NCI-H1930 (cell line): ENCODE data around the gene FOXC1.

Experiments
- DNase-seq, 2 experiments: peaks; one replicate each; lab custom pipeline; 2025; lab: John Stamatoyannopoulos, UW

Gene FOXC1

DNA sequence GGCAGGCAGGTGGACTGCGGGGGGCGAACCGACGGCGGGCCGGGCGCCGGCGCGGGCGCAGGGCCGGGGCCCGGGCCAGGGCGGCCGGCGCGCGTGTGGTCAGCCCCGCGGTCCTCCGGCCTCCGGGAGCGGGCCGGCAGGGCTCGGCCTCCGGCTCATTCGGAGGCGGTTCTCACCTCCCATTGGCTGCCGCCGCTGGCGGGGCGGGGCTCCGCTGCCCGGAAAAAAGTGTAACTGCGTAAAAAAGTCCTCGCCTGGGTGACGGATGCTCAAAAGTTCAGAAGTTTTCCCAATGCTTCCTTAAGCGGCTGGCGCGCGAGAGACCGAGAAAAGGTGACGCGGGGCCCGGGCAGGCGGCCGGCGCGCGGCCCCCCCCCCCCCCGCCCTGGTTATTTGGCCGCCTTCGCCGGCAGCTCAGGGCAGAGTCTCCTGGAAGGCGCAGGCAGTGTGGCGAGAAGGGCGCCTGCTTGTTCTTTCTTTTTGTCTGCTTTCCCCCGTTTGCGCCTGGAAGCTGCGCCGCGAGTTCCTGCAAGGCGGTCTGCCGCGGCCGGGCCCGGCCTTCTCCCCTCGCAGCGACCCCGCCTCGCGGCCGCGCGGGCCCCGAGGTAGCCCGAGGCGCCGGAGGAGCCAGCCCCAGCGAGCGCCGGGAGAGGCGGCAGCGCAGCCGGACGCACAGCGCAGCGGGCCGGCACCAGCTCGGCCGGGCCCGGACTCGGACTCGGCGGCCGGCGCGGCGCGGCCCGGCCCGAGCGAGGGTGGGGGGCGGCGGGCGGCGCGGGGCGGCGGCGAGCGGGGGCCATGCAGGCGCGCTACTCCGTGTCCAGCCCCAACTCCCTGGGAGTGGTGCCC, at the start of gene FOXC1:
TSS of gene FOXC1 (plus strand) at position 268 of the 849 bp plus-strand sequence. CDS start at position 799, 531 bp downstream.
- peak in 1 of 2 experiments; percentile 52 for DNase-seq

GRCh38 chr6:1560281-1561058, 49.2 kb upstream of the FOXC1 start:
- no peak for DNase-seq

DNA sequence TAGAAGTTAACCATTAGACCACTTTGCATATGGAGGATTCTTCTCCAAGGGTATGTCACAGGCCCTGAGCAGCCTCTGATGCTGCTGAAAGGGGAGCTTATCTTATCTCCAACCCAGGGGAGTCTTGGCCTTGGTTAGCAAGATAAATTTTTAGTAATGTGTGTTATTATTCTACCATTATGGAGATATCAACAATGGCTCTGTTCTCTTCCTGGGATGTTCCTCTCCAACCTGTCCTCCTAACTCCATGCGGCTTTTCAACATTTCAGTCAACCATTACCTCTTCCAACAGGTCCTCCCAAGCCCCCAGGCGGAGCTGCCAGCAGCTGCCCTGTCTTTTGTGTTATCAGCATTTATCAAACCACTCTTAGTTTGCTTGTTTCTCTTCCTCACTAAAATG, 48.4 kb upstream of the FOXC1 start:
- no peak for DNase-seq

DNA sequence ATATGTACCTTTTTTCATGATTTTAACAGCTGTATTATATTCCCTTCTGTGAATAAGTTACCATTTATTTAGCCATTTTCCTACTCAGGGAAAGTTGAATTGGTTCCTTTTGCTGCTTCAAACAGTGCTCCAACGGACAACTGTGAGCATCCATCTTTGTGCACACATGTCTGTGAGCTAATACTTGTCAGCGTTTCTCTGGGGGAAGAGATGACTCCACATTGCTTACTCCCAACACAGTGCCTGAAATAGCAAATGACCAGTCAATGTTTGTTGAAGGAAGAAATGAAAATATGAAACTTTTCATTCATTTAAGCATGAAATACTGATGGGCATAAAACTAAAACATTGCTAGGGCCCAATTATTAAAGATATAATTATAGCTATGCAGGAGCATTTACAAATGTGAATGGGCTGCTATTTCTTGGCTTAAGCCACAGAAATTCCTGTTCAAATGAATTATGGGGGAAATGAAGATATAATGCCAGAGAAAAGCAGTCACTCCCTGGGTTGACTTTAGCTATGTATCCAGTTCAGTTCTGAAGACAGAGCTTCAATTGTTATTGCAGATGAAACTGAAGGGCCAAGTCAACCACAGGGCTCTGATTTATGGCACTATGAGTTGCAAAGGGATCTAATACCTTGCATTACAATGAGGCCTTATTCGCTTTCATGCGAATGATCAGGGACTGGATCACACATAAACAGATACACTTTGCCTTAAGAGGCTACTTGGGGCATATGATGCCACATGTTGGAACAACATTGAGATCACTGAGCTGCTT, 47.4 kb upstream of the FOXC1 start:
- no peak for DNase-seq

DNA sequence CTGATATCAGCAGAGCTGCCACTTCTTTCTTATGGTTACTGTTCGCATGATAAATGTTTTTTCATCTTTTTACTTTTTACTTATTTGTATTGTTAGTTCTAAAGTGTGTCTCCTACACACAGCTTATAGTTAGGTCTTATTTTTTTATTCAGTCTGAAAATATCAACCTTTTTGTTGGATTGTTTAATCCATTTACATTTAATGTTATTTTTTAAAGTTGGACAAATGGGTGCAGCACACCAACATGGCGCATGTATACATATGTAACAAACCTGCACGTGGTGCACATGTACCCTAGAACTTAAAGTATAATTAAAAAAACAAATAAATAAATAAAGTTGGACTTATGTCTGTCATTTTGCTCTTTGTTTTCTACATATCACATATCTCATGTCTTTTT, 40.3 kb upstream of the FOXC1 start:
- no peak for DNase-seq

GRCh38 chr6:1570848-1571247, 38.9 kb upstream of the FOXC1 start:
- DNase-seq: no peak

DNA sequence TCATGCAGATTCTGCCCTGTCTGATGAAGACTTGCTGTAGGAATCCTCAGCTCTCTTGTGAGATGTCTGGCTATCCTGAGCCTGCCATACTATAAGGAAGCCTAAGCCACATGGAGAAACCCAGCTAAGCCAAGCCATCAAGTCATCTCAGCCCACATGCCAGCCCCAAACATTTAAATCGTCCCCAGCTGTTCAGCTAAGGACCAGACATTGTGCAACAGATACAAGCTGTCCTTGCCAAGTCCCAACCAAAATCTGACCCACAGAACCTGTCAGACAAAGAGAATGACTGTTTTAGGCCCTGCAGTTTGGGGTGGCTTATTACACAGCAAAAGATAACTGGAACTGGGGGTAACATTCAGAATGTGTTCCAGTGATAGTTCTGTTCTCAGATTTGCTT, 36.8 kb upstream of the FOXC1 start:
- no peak for DNase-seq

- DNase-seq: no peak
These were observed 35.5 kb upstream of the FOXC1 start for GRCh38 chr6:1574083-1574761.

- DNase-seq: no peak
These were observed 34.9 kb upstream of the FOXC1 start for GRCh38 chr6:1574890-1575209.

GRCh38 chr6:1575210-1576041, 34.3 kb upstream of the FOXC1 start:
- DNase-seq: no peak

- DNase-seq: no peak
These were observed 33.5 kb upstream of the FOXC1 start for GRCh38 chr6:1576166-1576565.

- DNase-seq: no peak
These were observed 33.0 kb upstream of the FOXC1 start for GRCh38 chr6:1576711-1577110.

GRCh38 chr6:1577146-1577680, 32.5 kb upstream of the FOXC1 start:
- no peak for DNase-seq

DNA sequence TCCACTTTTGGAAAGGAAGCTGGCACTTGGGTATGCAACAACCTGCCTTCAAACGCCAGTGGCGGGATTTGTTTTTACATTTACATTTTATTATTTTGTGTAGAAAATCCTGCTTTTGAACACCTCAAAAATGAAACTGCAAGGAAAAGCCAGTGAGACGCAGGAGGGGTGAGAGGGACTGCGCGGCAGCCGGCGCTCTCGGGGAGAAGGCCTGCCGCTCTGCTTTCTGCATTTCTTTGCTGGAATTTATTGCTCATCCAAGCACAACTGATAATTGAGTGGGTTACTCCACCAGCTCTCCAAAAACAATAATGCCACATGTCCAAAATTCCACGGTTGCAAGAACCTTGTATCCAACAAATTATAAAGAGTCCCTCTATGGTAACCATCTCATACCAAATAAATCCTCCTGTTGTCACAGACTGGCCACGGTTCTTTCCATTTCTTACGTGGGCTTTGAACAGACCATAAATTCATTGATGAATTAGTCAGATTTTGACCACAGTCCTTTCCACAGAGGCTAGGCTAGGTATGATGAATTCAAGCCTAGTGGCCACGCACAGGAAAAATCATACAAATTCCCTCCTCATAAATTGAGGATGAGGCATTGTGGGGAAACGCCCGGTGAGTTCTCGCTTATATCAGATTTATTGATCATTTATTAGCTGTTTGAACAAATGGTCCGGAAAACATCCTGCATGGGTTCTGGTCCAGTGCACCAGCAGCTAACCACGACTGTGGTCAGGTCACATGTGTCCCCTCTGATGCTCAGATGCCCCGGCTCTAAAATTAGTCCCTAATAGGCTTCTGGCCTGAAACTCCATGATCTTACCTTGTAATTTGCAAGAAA, 31.6 kb upstream of the FOXC1 start:
- no peak for DNase-seq

DNA sequence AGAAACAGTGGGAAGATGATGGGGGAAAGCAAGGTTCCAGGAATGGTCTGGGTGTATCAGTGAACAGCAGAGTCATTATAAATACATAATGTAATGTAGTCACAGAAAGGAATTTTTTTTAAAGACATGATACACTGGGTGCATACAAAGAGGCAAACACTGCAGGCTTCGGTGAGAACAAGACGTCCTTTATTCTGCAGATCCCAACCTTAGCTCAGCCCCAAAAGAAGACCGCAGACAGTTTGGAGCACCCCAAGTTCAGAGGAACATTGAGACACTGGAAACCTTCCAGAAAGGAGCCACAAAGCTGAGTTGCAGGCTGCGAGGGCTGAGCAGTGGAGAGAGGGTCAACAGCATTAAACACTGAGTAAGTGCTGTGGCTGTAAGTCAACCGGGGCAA, 30.6 kb upstream of the FOXC1 start:
- DNase-seq: no peak

GRCh38 chr6:1580109-1580508, 29.6 kb upstream of the FOXC1 start:
- no peak for DNase-seq

- DNase-seq: no peak
These were observed 29.1 kb upstream of the FOXC1 start for GRCh38 chr6:1580585-1580984.

- no peak for DNase-seq
These were observed 28.4 kb upstream of the FOXC1 start for GRCh38 chr6:1581120-1581991.

DNA sequence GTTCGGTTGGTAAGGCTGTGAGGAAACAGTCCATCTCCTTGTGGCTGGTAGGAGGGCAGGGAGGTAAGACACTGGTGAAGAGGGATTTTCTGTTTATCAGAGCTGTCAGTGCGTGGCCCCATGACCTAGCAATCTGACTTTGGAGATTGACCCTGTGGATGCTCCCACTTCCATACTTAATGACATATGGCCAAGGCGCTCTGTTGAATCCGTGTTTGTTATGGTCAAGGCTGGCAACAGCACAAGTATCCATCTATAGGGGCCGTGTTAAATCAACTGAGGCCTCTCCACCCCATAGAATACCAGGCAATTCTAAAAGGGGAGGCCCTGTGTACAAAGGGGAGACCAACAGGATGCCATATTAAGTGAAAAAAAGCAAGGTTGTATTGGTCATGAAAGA, 25.6 kb upstream of the FOXC1 start:
- DNase-seq: no peak
